IMR-90 (cell line): ENCODE measurements around the gene RASGRF1. TPM values are rescaled to one million over a fixed set of nuclear protein-coding genes. Genes with fewer than 3 reads are reported as not detected.

ENCODE experiments used
- ATAC-seq: fragments of 200-7000 bp; cut with Tn5 transposase; 2 replicates; pipeline ENCODE4 v1.9.1; 2020; ENCODE audit warnings: low read depth, mild to moderate bottlenecking, moderate library complexity
- BruUV-seq: library from RNA; stranded (reverse); fragments of 400-500 nt; replicated peaks from 2 replicates; lab custom pipeline; 2021; lab: Mats Ljungman, UMichigan
- CTCF ChIA-PET: fragments of 300-600 bp; formaldehyde crosslinking; extraction: SDS; loops from one replicate; lab custom pipeline; 2021; ENCODE audit warnings: antibody characterized with exemption; lab: Yijun Ruan, JAX
- POLR2A ChIA-PET: fragments of 300-600 bp; sonication (Branson Sonifier 250); formaldehyde crosslinking; loops from one replicate; lab custom pipeline; 2022; ENCODE audit warnings: antibody characterized with exemption; ENCODE audit not compliant: unreplicated experiment; lab: Charles Lee
- DNase-seq: peaks from one replicate; pipeline ENCODE4 v3.0.0; 2013
- H2AFZ ChIP-seq: replicated peaks from 2 replicates; pipeline ENCODE3; 2013; ENCODE audit warnings: low read length, mild to moderate bottlenecking; ENCODE audit not compliant: poor library complexity
- H2AK5ac ChIP-seq: 2 replicates; pipeline ENCODE4 v1.6.1; 2013; ENCODE audit warnings: low read depth, low read length, inconsistent platforms
- H2AK9ac ChIP-seq: replicated peaks from 2 replicates; pipeline ENCODE3; 2013; ENCODE audit warnings: mild to moderate bottlenecking, low read depth, low read length, moderate library complexity; ENCODE audit not compliant: poor library complexity
- H2BK120ac ChIP-seq: 2 replicates; pipeline ENCODE4 v1.6.1; 2013; ENCODE audit warnings: low read depth, low read length, inconsistent platforms
- H2BK15ac ChIP-seq: 3 replicates; pipeline ENCODE4 v1.6.1; 2013; ENCODE audit warnings: low read depth, low read length, inconsistent platforms
- H2BK20ac ChIP-seq: 2 replicates; pipeline ENCODE4 v1.6.1; 2013; ENCODE audit warnings: low read depth, mild to moderate bottlenecking, inconsistent platforms, low read length, moderate library complexity
- H2BK5ac ChIP-seq: 2 replicates; pipeline ENCODE4 v1.6.1; 2013; ENCODE audit warnings: mild to moderate bottlenecking, low read depth, low read length, inconsistent platforms; ENCODE audit not compliant: poor library complexity, severe bottlenecking
- H3K14ac ChIP-seq: replicated peaks from 2 replicates; pipeline ENCODE4 v1.6.1; 2013; ENCODE audit warnings: low read depth, low read length, inconsistent platforms
- H3K18ac ChIP-seq: 2 replicates; pipeline ENCODE4 v1.6.1; 2013; ENCODE audit warnings: low read depth, low read length, control low read depth
- H3K23ac ChIP-seq: 2 replicates; pipeline ENCODE4 v1.6.1; 2013; ENCODE audit warnings: low read depth, low read length, inconsistent platforms
- H3K27ac ChIP-seq: 2 replicates; pipeline ENCODE4 v1.5.1; 2013; ENCODE audit warnings: mild to moderate bottlenecking, control low read depth, low read length; ENCODE audit not compliant: insufficient read depth
- H3K27me3 ChIP-seq: 2 replicates; pipeline ENCODE4 v1.6.1; 2013; ENCODE audit warnings: low read length; ENCODE audit not compliant: control insufficient read depth, insufficient read depth
- H3K36me3 ChIP-seq: 2 replicates; pipeline ENCODE4 v1.6.1; 2013; ENCODE audit warnings: low read length, mixed read lengths; ENCODE audit not compliant: control insufficient read depth, insufficient read depth
- H3K4ac ChIP-seq: 2 replicates; pipeline ENCODE4 v1.6.1; 2013; ENCODE audit warnings: low read depth, low read length, inconsistent platforms
- H3K4me1 ChIP-seq: 2 replicates; pipeline ENCODE4 v1.6.1; 2013; ENCODE audit warnings: low read length, mixed read lengths; ENCODE audit not compliant: control insufficient read depth, insufficient read depth
- H3K4me2 ChIP-seq: 2 replicates; pipeline ENCODE4 v1.6.1; 2013; ENCODE audit warnings: low read depth, mild to moderate bottlenecking, control low read depth, low read length, moderate library complexity
- H3K4me3 ChIP-seq: 2 replicates; pipeline ENCODE4 v1.5.1; 2013; ENCODE audit warnings: low read depth, mild to moderate bottlenecking, control low read depth, low read length, moderate library complexity; ENCODE audit not compliant: insufficient read depth
- H3K56ac ChIP-seq: 2 replicates; pipeline ENCODE4 v1.6.1; 2013; ENCODE audit warnings: low read length, inconsistent platforms; ENCODE audit not compliant: insufficient read depth; ENCODE audit errors: extremely low read depth
- H3K79me1 ChIP-seq, 2 experiments: 2 replicates each; pipeline ENCODE4 v1.6.1; 2013; ENCODE audit warnings: low read length in 2 of 2, inconsistent platforms in 1 of 2, low read depth in 1 of 2
- H3K9ac ChIP-seq: 2 replicates; pipeline ENCODE4 v1.6.1; 2013; ENCODE audit warnings: low read depth, low read length, control low read depth
- H3K9me1 ChIP-seq: 2 replicates; pipeline ENCODE4 v1.6.1; 2013; ENCODE audit warnings: low read length, inconsistent platforms; ENCODE audit not compliant: insufficient read depth
- H3K9me3 ChIP-seq: 2 replicates; pipeline ENCODE4 v1.6.1; 2013; ENCODE audit warnings: low read length; ENCODE audit not compliant: control insufficient read depth, insufficient read depth
- H4K20me1 ChIP-seq: 2 replicates; pipeline ENCODE4 v1.6.1; 2013; ENCODE audit warnings: low read length, inconsistent platforms; ENCODE audit not compliant: insufficient read depth
- H4K5ac ChIP-seq: 2 replicates; pipeline ENCODE4 v1.6.1; 2013; ENCODE audit warnings: mild to moderate bottlenecking, low read depth, low read length, control low read depth
- H4K8ac ChIP-seq, 2 experiments: 2 replicates each; pipeline ENCODE4 v1.6.1; 2013; ENCODE audit warnings: low read depth in 2 of 2, low read length in 2 of 2, control low read depth in 1 of 2, inconsistent platforms in 1 of 2
- H4K91ac ChIP-seq: 2 replicates; pipeline ENCODE4 v1.6.1; 2013; ENCODE audit warnings: low read depth, low read length, inconsistent platforms; ENCODE audit not compliant: insufficient read depth
- BHLHE40 ChIP-seq: fragments of 150-350 bp; IDR thresholded peaks from 2 replicates; pipeline ENCODE4 v1.6.1; 2016; ENCODE audit warnings: mild to moderate bottlenecking, low read depth, low read length
- CEBPB ChIP-seq: IDR thresholded peaks from 2 replicates; pipeline ENCODE4 v1.6.1; 2012; ENCODE audit warnings: low read depth, low read length, improper control_type of control experiment
- CHD1 ChIP-seq: IDR thresholded peaks from 2 replicates; pipeline ENCODE4 v1.6.1; 2012; ENCODE audit warnings: low read depth, low read length, improper control_type of control experiment
- CTCF ChIP-seq: conservative IDR thresholded peaks from 2 replicates; pipeline ENCODE4 v1.5.1; 2012; ENCODE audit warnings: mild to moderate bottlenecking, low read depth, low read length, improper control_type of control experiment
- FOS ChIP-seq: fragments of 150-350 bp; IDR thresholded peaks from 2 replicates; pipeline ENCODE4 v1.6.1; 2016; ENCODE audit warnings: low read depth, low read length
- MAFK ChIP-seq: IDR thresholded peaks from 2 replicates; pipeline ENCODE4 v1.6.1; 2012; ENCODE audit warnings: low read depth, low read length, improper control_type of control experiment
- MAZ ChIP-seq: IDR thresholded peaks from 2 replicates; pipeline ENCODE4 v1.6.1; 2012; ENCODE audit warnings: low read depth, mild to moderate bottlenecking, low read length, improper control_type of control experiment, moderate library complexity, borderline replicate concordance
- MXI1 ChIP-seq: IDR thresholded peaks from 2 replicates; pipeline ENCODE4 v1.6.1; 2012; ENCODE audit warnings: low read depth, mild to moderate bottlenecking, low read length, moderate library complexity, borderline replicate concordance
- NFE2L2 ChIP-seq: fragments of 150-350 bp; IDR thresholded peaks from 2 replicates; pipeline ENCODE4 v1.6.1; 2016; ENCODE audit warnings: low read depth, mild to moderate bottlenecking, low read length
- POLR2A ChIP-seq: IDR thresholded peaks from 2 replicates; pipeline ENCODE4 v1.6.1; 2012; ENCODE audit warnings: mild to moderate bottlenecking, low read depth, low read length
- RFX5 ChIP-seq: IDR thresholded peaks from 2 replicates; pipeline ENCODE4 v1.8.0; 2012; ENCODE audit warnings: low read depth, mild to moderate bottlenecking, low read length, moderate library complexity
- SMC3 ChIP-seq: fragments of 150-350 bp; IDR thresholded peaks from 2 replicates; pipeline ENCODE4 v1.6.1; 2016; ENCODE audit warnings: low read depth, mild to moderate bottlenecking, antibody characterized with exemption, low read length, moderate library complexity
- WGBS, 2 experiments: methylation state at CpG; one replicate each; pipeline versions ENCODE4 v1.1.5 to v1.1.7; 2013; ENCODE audit warnings: missing lambda C conversion rate in 2 of 2; ENCODE audit not compliant: insufficient read length in 1 of 2; ENCODE audit errors: extremely low coverage in 2 of 2; 5-methylcytosine and 5-hydroxymethylcytosine counted together
- dilution Hi-C: fragments of 300-500 bp; cut with HindIII; formaldehyde crosslinking; loops from one replicate; pipeline ENCODE4 v1.14.3; 2018; ENCODE audit warnings: low sequenced_read_pairs; ENCODE audit not compliant: unreplicated experiment
- in situ Hi-C: fragments of 300-500 bp; cut with MboI; formaldehyde crosslinking; loops from 3 replicates; pipeline ENCODE4 v1.14.3; 2019; ENCODE audit warnings: low sequenced_read_pairs, inconsistent platforms, mixed read lengths
- intact Hi-C: fragments of 100-400 bp; cut with micrococcal nuclease; formaldehyde crosslinking; loops from 2 replicates; pipeline ENCODE4 v1.10.0; 2022
- polyA plus RNA-seq, 3 experiments: library from polyadenylated mRNA; depleted of rRNA; stranded (reverse); fragments of >200 nt; gene quantifications; 2 replicates each; pipeline ENCODE4 v1.2.3, GENCODE V29; 2012; ENCODE audit warnings: low replicate concordance in 1 of 3
- total RNA-seq: library from RNA; depleted of rRNA; stranded (reverse); fragments of >200 nt; gene quantifications from 2 replicates; pipeline ENCODE4 v1.2.3, GENCODE V29; 2012
- TF ChIP-seq, protein P1 (sequence below): fragments of 150-350 bp; IDR thresholded peaks from 2 replicates; pipeline ENCODE4 v1.6.1; 2016; ENCODE audit warnings: low read depth, mild to moderate bottlenecking, low read length, moderate library complexity, borderline replicate concordance

Gene RASGRF1
- total and polyA plus RNA-seq, 2 of the 4 experiments (the other 2 are of a cell fraction), result under 0.01 to 0.15 TPM

DNA sequence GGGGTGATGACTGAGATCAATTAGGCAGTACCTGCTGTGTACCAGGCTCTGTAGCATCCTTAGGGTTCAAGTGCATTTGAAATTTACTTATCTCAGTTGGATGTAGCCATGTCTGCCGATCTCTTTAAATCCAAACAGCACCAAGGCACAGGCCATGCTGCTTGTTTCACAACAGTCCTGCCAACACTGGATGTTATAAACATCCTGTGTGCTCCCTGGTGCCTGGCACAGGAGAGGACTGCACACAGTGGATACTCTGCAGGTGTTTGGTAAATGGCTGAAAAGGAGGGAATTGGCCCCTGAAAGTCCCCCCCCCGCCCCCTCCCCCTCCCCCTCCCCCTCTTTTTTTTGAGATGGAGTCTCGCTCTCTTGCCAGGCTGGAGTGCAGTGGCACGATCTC lies 172.7 kb downstream of the RASGRF1 start:
- no CpG with 5 or more reads among the region's 4 CpGs for WGBS, 2 experiments
- ChIA-PET POLR2A (no interaction called here), CTCF (no interaction called here)
- intact Hi-C loops (no loop called here), in situ Hi-C loops (no loop called here), dilution Hi-C loops (no loop called here)
- Histone ChIP-seq H2AK9ac (no peak overlapping the region), H3K9me1 (peaks cover 19% of the 10 kb centered on the region), H4K8ac (no peak overlapping the region), H3K23ac (no peak overlapping the region), H3K14ac (no peak overlapping the region), H2BK20ac (no peak overlapping the region), H4K91ac (no peak overlapping the region), H2BK5ac (no peak overlapping the region), H2AK5ac (no peak overlapping the region), H3K4ac (no peak overlapping the region), H2BK15ac (no peak overlapping the region), H3K9ac (no peak overlapping the region), H3K9me3 (no peaks in the 10 kb centered on the region), H3K36me3 (peaks cover 55% of the 10 kb centered on the region), H3K79me1 (peaks cover 11 to 49% of the 10 kb centered on the region in 2 experiments), H4K20me1 (peaks cover 31% of the 10 kb centered on the region), H2BK120ac (no peak overlapping the region), H3K4me3 (no peak overlapping the region), H3K27ac (no peak overlapping the region), H4K5ac (no peak overlapping the region), H3K4me1 (peaks cover 7% of the 10 kb centered on the region), H3K27me3 (no peaks in the 10 kb centered on the region), H3K4me2 (no peak overlapping the region), H3K18ac (no peak overlapping the region), H3K56ac (no peak overlapping the region), H2AFZ (no peak overlapping the region)
- ATAC-seq (no peak), DNase-seq (no peak)
- BruUV-seq, result no TSS peak
- TF ChIP-seq MXI1, result no peak
- no peak for TF ChIP-seq FOS
- TF ChIP-seq CHD1, result no peak
- no peak for TF ChIP-seq NFE2L2
- no peak for TF ChIP-seq CTCF
- no peak for TF ChIP-seq BHLHE40
- no peak for TF ChIP-seq RFX5
- TF ChIP-seq CEBPB, result no peak
- TF ChIP-seq MAFK, result no peak
- TF ChIP-seq, protein P1, sequence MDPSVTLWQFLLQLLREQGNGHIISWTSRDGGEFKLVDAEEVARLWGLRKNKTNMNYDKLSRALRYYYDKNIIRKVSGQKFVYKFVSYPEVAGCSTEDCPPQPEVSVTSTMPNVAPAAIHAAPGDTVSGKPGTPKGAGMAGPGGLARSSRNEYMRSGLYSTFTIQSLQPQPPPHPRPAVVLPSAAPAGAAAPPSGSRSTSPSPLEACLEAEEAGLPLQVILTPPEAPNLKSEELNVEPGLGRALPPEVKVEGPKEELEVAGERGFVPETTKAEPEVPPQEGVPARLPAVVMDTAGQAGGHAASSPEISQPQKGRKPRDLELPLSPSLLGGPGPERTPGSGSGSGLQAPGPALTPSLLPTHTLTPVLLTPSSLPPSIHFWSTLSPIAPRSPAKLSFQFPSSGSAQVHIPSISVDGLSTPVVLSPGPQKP, result no peak
- TF ChIP-seq SMC3, result no peak
- no peak for TF ChIP-seq MAZ
- no peak for TF ChIP-seq POLR2A
